ENCODE measurements around the gene SPART. TPM values are rescaled to one million over a fixed set of nuclear protein-coding genes. Genes with fewer than 3 reads are reported as not detected.

Gene SPART
- total RNA-seq, 4 donors from 2014 or later: 95.1 to 157 (median 122) TPM

DNA sequence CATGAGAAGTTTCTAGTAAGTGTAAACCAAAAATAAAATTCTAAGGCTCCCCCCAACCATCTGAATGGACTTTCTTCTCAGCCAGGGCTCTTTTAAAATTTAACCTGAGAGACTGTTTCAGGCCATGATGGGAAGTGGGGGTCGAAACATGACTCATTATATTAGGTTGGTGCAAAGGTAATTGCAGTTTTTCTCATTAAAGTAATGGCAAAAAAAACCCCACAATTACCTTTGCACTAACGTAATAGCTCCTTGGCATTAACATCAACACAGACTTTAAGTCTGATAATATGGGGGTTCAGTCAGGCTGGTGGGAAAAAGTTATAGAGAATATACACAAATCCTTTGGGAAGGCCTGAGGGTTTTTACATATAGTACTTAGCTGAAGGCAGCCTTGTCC lies 9.4 kb upstream of the SPART start:
- no peak for DNase-seq (ENCODE audit: extremely low spot score)
- H3K36me3 ChIP-seq: no peaks in the 10 kb centered on the region
- no peak overlapping the region for H3K4me3 ChIP-seq
- TF ChIP-seq POLR2AphosphoS5 (IDR thresholded peaks at IDR 0.05) (no peak), EP300 (IDR thresholded peaks at IDR 0.05) (no peak)
- H3K4me1 ChIP-seq: peaks cover 0 to 52% (median 43%) of the 10 kb centered on the region in 4 donors
- no peaks in the 10 kb centered on the region for H3K27me3 ChIP-seq
- H3K9me3 ChIP-seq: no peaks in the 10 kb centered on the region
- intact Hi-C loops (cut with DNase I): no loop called here
- WGBS: 88% methylated on average over 2 of the region's 2 CpGs
- H3K27ac ChIP-seq (replicated peaks in 1 of 4): no peak overlapping the region

DNA sequence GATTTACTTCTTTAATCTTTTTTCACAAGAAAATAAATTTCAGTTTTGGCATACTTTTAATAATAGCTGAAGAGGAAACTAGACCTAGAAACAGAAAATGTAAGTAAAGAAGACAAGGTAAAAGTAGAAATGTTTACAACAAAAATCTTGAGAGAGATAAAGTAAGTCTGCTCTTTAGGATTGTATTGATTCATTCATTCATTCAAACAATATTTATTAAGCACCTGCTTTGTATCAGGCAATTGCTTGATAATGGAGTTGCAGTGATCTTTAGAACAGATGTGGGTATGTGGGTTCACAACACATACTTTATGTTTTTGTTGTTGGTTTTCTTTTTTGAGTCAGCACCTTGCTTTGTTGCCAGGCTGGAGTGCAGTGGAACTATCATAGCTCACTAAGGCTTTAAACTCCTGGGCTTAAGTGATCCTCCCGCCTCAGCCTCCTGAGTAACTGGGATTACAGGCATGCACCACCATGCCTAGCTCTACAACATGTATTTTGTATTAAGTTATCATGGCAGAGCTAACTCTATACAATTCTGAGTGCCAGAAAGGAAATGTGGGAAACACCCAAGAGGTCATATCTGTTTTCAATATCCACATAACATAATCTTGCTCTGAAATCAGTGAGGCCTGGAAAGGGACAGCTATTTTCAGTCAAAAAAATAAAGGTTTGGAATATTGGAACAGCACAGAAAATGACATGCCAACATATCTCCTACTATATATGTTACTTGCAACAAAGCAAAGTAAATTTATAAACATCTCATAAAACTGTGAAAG lies 8.8 kb upstream of the SPART start:
- Histone ChIP-seq H3K36me3 (no peaks in the 10 kb centered on the region), H3K4me1 (peaks cover 0 to 47% (median 40%) of the 10 kb centered on the region in 4 donors), H3K27me3 (no peaks in the 10 kb centered on the region), H3K9me3 (no peaks in the 10 kb centered on the region), H3K27ac (replicated peaks in 1 of 4) (no peak overlapping the region), H3K4me3 (no peak overlapping the region)
- DNase-seq (ENCODE audit: extremely low spot score): no peak
- intact Hi-C loops (cut with DNase I): no loop called here
- no peak for TF ChIP-seq EP300 (IDR thresholded peaks at IDR 0.05)
- TF ChIP-seq, protein P1, sequence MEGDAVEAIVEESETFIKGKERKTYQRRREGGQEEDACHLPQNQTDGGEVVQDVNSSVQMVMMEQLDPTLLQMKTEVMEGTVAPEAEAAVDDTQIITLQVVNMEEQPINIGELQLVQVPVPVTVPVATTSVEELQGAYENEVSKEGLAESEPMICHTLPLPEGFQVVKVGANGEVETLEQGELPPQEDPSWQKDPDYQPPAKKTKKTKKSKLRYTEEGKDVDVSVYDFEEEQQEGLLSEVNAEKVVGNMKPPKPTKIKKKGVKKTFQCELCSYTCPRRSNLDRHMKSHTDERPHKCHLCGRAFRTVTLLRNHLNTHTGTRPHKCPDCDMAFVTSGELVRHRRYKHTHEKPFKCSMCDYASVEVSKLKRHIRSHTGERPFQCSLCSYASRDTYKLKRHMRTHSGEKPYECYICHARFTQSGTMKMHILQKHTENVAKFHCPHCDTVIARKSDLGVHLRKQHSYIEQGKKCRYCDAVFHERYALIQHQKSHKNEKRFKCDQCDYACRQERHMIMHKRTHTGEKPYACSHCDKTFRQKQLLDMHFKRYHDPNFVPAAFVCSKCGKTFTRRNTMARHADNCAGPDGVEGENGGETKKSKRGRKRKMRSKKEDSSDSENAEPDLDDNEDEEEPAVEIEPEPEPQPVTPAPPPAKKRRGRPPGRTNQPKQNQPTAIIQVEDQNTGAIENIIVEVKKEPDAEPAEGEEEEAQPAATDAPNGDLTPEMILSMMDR (IDR thresholded peaks at IDR 0.05): no peak
- TF ChIP-seq POLR2A (IDR thresholded peaks at IDR 0.05; ENCODE audit: low read depth): no peak
- TF ChIP-seq POLR2AphosphoS5 (IDR thresholded peaks at IDR 0.05): no peak
- 100% methylated on average over 1 of the region's 1 CpG for WGBS

DNA sequence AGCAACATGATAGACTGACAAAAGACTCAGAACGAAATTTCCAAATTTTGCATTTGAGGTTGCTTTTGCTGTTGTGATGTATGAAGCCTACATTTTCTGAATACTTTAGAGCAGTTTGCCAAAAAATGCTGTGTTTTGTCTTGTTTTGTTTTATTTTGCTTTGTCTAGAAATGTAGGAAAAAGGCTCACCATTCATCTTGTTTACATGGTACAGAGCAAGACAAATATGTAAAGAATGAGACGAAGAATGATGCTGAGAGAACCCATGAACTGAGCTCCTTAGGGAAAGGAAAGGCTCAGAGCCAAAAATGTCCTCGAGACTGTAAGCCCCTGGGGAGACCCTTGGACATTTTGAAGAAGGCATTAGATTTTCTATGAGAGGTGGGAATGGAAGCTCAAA lies 6.8 kb upstream of the SPART start:
- no peaks in the 10 kb centered on the region for H3K27me3 ChIP-seq
- H3K36me3 ChIP-seq: no peaks in the 10 kb centered on the region
- H3K4me1 ChIP-seq: peaks cover 0 to 33% (median 26%) of the 10 kb centered on the region in 4 donors
- H3K9me3 ChIP-seq: no peaks in the 10 kb centered on the region
- no peak overlapping the region for H3K4me3 ChIP-seq
- TF ChIP-seq POLR2A (IDR thresholded peaks at IDR 0.05; ENCODE audit: low read depth) (no peak), POLR2AphosphoS5 (IDR thresholded peaks at IDR 0.05) (no peak)
- 65% methylated on average over 3 of the region's 3 CpGs for WGBS
- H3K27ac ChIP-seq (replicated peaks in 1 of 4): no peak overlapping the region
- intact Hi-C loops (cut with DNase I): no loop called here
- DNase-seq (ENCODE audit: extremely low spot score): no peak

DNA sequence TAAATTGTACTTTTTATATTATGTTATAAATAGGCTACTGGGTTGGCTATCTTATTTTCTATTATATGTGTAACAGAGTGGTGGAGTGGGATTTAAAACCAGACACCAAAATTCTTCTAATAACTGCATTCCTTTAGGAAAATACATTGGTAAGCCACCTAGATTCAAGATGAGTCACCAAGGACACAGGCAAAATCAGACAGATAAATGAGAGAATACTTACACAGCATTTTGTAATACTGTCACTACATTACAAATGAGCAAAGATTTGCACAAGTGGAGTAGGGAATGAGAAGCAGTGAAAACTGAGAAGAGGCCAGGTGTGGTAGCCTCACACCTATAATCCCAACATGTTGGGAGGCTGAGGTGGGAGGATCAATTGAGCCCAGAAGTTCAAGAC lies 6.2 kb upstream of the SPART start:
- Histone ChIP-seq H3K27ac (replicated peaks in 1 of 4) (no peak overlapping the region), H3K27me3 (no peaks in the 10 kb centered on the region), H3K4me3 (no peak overlapping the region), H3K9me3 (no peaks in the 10 kb centered on the region), H3K4me1 (peaks cover 0 to 27% (median 21%) of the 10 kb centered on the region in 4 donors), H3K36me3 (no peaks in the 10 kb centered on the region)
- intact Hi-C loops (cut with DNase I): no loop called here
- no peak for DNase-seq (ENCODE audit: extremely low spot score)
- TF ChIP-seq, protein P1 (IDR thresholded peaks at IDR 0.05): no peak
- TF ChIP-seq POLR2AphosphoS5 (IDR thresholded peaks at IDR 0.05) (no peak), EP300 (IDR thresholded peaks at IDR 0.05) (no peak), POLR2A (IDR thresholded peaks at IDR 0.05; ENCODE audit: low read depth) (no peak)

- intact Hi-C loops (cut with DNase I): loop anchor here (2.0 to 10.0 kb wide), 3 partner anchors 47 to 387 kb away; partner anchors contain the start of gene CCDC169
- WGBS: 86% methylated on average over 10 of the region's 10 CpGs
These were observed 1.5 kb upstream of the SPART start for GRCh38 chr13:36347531-36348210.

More at GRCh38 chr13:36347531-36348210, 1.5 kb upstream of the SPART start:
- no peak for DNase-seq (ENCODE audit: extremely low spot score)
- Histone ChIP-seq H3K27me3 (no peaks in the 10 kb centered on the region), H3K36me3 (no peaks in the 10 kb centered on the region), H3K9me3 (no peaks in the 10 kb centered on the region), H3K27ac (replicated peaks in 1 of 4) (peak overlapping the region in 1 of 4 donors; percentile 99), H3K4me1 (peaks cover 5 to 35% (median 27%) of the 10 kb centered on the region in 4 donors), H3K4me3 (no peak overlapping the region)
- TF ChIP-seq POLR2A (IDR thresholded peaks at IDR 0.05; ENCODE audit: low read depth) (no peak), POLR2AphosphoS5 (IDR thresholded peaks at IDR 0.05) (no peak), EP300 (IDR thresholded peaks at IDR 0.05) (no peak)
- TF ChIP-seq, protein P1 (IDR thresholded peaks at IDR 0.05): no peak
